Epithelial cell of esophagus (primary cell): ENCODE measurements around the gene CIPC.

Experiments
- DNase-seq: peaks from one replicate; pipeline ENCODE4 v3.0.0; 2010; ENCODE audit warnings: low read depth
- H3K4me3 ChIP-seq: 2 replicates; pipeline ENCODE4 v1.5.1; 2011; ENCODE audit warnings: mild to moderate bottlenecking, low read length, control low read depth
- CTCF ChIP-seq: IDR thresholded peaks from 2 replicates; pipeline ENCODE4 v1.5.1; 2011; ENCODE audit warnings: low read depth, mild to moderate bottlenecking, low read length, control low read depth, inconsistent platforms; ENCODE audit not compliant: insufficient read depth; ENCODE audit errors: missing control alignments

Gene CIPC

DNA sequence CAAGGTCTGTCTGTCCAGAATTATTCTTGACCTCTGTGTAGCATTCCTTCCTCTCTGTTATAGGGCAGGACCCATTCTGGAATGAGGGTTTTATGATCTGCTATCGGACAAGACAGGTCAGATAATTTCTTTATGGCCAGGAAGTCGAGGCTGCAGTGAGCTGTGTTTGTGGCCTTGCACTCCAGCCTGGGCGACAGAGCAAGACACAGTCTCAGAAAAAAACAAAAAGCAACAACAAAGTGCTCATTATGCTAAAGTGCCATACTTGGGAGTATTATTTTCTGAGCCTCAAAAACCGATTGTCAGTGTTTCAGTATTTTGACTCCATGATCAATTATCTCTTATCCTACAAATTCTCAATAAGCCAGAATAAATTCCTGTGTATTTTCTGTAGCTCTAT, 4.1 kb downstream of the CIPC start:
- H3K4me3 ChIP-seq: no peak overlapping the region
- no peak for DNase-seq
- TF ChIP-seq CTCF: no peak

DNA sequence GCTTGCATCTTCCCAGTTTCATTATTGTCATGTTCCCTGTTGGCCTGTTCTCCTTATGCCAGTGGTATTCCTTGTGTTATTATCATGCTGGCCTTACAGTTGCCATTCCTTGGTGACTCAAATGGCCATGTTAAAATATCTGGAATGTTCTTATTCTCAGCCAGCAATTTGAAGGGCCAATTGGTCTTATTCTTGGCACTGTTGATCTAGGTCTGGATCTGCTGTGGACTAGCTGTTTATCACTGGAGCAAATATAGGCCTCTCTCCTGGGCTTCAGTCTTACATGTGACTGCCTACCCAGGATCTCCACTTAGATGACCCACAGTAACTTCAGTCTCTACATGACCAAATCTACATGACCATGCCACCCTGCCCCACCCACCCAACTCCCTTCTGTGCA, 5.4 kb downstream of the CIPC start:
- no peak overlapping the region for H3K4me3 ChIP-seq
- no peak for DNase-seq
- no peak for TF ChIP-seq CTCF

DNA sequence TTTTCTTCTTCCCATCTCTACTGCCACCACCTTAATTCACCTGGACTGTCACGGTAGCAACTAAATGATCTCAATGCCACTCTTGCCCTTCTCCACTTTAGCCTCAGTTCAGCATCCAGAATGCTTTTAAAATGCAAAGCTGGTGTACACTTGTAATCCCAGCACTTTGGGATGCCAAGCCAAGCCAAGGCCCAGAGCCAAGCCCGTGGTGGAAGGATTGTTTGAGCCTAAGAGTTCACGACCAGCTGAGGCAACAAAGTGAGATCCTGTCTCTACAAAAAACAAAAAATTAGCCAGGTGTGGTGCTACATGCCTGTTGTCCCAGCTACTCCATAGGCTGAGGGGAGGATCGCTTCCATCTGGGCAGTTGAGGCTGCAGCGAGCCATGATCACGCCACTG, 5.9 kb downstream of the CIPC start:
- TF ChIP-seq CTCF: no peak
- no peak overlapping the region for H3K4me3 ChIP-seq
- no peak for DNase-seq

- TF ChIP-seq CTCF: no peak
- H3K4me3 ChIP-seq: no peak overlapping the region
- no peak for DNase-seq
Observed at GRCh38 chr14:77104393-77104792, 6.3 kb downstream of the CIPC start.

DNA sequence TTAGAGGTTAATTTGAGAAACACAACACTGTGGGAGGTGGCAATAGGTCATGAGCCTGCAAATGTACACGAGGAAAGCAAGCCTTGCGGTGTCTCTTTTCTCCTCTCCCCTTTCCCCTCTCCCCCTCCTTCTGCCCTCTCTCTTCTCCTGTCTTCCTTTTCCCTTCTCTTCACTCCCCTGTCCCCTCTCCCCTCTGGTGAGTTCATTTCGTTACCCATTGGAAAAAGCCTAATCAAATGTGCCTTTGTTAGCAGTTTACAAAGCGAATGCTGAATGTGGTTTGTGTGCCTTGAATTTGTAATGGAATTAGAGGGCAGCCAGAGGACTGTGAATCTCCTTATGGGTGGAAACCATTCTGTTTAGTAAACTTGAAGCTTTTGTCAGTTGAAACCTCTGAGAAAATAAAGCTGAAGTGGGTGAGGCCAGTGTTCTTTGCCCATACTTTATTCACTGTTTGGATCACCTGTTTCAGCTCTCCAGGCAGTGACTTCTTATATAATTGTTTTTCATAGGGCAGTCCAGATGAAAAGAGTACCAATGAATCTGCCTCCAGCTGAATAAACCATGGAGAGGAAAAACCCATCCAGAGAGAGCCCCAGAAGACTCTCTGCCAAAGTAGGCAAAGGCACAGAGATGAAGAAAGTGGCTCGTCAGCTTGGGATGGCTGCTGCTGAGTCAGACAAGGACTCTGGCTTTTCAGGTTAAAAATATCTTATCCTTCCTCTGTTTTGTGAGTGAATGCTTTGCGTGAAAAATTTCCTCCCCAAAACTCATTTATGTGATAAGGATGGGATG, 7.3 kb downstream of the CIPC start:
- DNase-seq: no peak
- H3K4me3 ChIP-seq: no peak overlapping the region
- TF ChIP-seq CTCF: no peak

DNA sequence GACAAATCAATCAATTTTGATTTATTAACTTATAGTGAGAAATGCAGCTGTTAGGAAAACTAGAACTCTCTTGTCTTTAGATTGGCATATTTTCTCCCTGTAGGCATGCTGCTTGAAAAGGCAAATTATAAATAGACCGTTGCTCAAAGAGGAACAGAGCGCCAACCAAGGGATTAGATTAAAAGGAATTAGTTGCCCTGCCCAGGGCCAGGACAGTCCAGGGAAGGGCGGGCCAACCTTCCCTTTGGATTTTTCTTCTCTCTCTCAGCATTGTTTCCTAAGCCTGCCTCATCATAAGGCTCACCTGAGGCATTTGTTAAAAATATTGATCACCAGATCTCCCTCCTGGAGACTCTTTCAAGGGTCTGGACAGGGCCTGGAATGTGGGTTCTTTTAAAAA, 8.6 kb downstream of the CIPC start:
- DNase-seq: no peak
- no peak overlapping the region for H3K4me3 ChIP-seq
- no peak for TF ChIP-seq CTCF

GRCh38 chr14:77107228-77107627, 9.2 kb downstream of the CIPC start:
- no peak for TF ChIP-seq CTCF
- DNase-seq: no peak
- no peak overlapping the region for H3K4me3 ChIP-seq
